CD4-positive, alpha-beta T cell treated with Interleukin-17A for 4 hours (primary cell): Measurements from ENCODE around the gene WFS1.

Experiments
- DNase-seq: peaks from one replicate; pipeline ENCODE4 v3.0.0-alpha.2; 2020; ENCODE audit warnings: mixed read lengths

WFS1 gene

DNA sequence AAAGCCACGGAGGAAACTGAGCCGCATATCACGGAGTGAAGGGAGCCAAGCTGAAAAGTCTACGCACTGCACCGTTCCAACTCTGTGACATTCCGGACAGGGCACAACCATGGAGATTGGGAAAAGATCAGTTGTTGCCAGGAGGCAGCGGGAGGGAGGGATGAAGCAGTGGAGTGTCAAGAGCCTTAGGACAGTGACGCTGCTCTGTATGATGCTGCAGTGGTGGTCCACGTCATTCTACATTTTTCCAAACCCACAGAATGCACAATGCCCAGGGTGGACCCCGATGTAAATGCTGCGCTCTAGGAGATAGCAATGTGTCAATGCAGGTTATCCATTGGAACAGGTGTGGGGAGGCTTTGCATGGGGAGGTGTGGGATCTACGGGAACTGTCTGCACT lies 7.5 kb upstream of the WFS1 start:
- DNase-seq, result no peak

DNA sequence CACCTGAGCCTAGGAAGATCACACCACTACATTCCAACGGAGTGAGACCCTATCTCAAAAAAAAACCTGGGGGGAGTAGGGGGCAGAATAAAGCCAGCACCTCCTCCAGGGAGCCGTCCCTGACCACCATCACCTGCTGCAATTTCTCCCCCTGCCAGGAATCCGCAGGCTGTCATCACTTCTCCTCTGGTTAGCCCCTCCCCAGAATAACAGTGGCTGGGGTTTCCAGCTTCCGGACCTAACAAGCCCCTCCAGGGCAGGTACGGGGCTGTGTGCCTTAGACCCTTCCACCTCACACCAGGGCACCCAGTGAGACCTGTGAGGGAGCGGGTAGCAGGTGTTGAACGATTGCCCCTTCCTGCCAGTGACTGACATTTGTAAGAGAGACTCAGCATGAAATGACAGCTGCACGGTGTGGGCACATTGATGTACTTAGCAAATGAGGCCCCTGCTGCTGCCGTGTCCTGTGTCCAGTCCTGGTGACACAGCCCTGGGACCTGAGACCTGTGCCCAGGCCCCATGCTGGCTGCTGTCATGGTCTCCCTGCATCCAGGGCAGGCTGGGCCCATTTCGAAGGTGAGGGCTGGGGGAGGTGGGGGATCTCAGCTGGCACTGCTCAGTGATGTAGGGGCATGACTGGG lies 6.7 kb upstream of the WFS1 start:
- no peak for DNase-seq

DNA sequence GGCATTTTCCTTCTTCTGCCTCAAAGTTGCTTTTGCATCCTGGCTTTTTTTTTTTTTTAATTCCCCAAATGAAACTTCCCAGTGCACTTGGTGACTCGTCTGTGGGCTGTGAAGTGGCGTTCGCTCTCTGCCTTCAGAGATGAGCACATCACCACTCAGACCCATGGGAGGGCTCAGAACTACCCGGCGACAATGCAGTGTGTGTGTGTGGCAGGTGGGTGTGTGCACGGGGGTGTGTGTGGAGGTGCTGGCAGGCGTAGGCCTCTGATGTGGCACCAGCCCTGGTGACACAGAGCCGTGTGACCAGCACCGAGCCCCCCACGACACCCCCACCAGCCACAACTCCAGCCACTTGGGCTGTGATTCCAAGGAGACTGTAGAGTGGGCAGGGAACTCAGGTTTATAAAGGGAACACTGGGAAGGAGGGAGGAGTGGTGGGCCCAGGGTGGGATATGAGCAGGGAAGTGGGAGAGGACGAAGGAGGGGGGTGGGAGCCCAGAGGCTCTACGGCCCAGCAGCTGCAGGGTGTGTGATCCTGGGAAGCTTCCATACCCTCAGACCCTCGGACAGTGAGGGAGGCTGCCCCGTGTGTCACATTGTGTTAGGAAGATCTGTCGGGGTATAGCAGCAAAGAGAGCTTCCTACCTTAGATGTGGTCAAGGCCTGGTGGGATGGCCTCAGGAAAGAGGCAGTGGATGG lies 6.0 kb upstream of the WFS1 start:
- no peak for DNase-seq

DNA sequence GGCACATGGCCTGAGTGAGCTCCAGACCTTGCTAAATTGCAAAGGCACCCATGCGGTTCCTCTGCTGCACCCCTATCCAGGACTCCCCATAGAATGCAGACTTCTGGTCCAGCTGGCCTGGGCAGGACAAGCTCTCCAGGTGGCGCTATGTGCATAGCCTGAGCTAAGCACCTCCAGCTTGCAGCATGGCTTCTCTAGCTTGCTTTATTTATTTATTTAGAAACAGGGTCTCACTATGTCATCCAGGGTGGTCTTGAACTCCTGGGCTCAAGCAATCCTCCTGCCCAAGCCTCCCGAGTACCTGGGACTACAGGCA lies 5.5 kb upstream of the WFS1 start:
- DNase-seq, result peak; percentile 34

DNA sequence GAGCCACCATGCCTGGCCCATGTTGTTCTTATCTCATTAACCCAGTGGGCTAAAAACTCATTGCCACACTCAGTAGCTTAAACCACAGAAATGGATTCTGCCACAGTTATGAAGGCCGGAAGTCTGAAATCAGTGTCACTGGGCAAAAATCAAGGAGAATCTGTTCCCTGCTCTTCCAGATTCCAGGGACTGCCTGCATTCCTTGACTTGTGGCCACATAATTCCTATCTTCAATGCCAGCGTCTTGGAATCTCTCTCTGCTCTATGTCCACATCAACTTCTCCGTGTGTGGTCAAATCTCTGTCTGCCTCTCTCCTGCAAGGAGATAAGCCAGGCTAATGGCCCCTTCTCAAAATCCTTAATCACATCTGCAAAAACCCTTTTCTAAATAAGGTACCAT lies 4.1 kb upstream of the WFS1 start:
- DNase-seq, result no peak

DNA sequence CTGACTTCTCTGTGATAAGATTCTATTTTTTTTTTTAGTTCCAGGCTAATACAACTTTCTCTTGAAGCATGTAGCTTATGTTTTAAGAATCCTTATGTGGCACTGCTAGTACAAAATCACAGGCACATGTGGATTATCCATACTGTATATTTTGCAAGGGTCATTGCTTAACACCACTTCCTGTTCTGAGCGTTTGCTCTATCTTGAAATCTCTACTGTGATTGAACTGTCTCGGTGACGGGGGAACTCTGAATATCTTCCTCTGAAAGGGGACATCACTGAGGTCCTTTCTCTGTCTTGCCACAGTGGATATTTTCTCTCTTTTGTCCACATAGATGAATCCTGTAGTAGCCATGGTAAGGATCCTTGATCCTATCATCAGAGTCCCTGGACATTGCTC lies 2.1 kb upstream of the WFS1 start:
- no peak for DNase-seq

DNA sequence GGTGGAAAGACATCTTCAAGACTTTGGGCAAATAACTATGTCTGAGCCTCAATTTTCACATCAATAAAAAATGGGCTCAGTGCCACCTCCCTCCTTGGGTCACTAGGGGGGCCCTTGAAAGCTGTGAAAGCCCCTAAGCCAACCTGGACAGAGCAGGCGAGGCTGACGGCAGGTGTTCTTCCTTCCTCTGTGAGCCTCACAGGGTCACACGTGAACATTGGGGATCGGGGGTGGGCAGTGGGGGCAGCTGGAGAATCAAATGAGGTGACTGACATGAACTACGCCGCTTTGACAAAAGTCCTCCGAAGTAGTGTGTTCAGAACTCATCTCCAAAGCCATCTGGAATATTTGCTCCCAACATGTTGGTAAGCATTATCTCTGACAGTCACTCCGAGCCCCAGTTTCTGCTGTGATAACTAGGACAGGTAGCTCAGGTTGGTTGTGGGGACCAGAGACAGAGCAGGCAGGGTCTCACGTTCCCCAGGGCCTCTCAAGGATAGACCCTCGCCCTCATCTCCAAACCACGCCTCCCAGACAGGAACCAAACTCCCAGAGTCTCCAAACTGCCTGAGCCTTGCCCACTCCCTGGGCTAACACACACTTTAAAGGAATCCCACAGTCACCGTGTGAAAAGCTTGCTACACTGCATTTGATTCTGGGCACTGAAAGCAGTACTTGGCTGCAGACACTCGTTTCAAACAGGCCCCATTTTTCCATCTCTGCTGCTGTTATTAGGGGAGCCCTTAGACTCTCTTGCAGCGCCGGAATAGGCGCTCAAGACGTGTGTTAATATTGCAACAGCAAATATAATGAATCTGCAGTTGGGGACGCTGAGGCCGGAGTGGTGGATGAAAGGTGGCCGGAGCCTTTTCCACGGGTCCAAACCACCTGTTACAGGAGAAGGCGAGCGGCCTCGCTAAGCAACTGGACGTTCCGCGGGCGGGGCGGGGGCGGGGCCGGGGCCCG lies 717 bp upstream of the WFS1 start:
- DNase-seq, result no peak

DNA sequence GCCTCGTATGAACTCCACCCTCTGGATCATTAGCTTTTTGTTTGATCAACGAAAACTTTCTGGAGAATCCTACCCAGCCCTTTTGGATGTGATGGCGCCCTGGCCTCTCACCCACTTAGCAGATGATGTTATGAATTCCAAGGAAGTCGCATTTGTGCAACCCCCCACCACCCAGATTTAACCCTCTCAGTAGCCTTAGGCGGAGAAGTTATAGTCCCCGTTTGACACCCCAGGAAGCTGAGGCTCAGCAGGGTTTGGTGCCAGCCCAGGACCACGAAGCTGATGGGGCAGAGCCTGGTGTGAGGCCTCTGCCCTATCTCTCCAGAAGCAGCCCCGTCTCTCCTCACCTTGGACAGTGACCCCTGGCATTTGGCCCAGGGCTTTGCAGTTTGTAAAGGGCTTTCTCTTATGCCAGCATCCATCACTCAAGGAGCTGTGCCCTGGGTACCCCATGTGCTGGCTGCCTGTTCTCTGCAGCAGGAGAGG lies 1.0 kb downstream of the WFS1 start:
- no peak for DNase-seq

DNA sequence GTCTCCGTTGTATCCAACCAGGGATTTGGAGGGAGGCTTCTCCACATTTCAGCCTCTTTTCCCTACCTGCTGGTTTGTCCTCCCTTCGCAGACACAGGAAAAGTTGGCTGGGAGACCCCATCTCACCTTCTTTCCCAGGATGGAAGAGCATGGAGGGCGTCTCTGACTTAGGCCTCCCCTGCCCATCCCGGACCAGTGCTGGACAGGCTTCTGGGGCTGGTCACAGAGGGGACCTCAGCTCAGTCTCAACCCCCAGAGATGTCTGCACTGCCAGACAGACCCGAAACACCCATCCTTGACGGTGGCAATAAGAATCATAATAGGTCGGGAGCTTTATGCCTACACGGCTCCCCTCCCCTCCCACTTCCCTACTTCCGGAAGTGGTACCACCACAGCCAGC lies 1.6 kb downstream of the WFS1 start:
- no peak for DNase-seq

DNA sequence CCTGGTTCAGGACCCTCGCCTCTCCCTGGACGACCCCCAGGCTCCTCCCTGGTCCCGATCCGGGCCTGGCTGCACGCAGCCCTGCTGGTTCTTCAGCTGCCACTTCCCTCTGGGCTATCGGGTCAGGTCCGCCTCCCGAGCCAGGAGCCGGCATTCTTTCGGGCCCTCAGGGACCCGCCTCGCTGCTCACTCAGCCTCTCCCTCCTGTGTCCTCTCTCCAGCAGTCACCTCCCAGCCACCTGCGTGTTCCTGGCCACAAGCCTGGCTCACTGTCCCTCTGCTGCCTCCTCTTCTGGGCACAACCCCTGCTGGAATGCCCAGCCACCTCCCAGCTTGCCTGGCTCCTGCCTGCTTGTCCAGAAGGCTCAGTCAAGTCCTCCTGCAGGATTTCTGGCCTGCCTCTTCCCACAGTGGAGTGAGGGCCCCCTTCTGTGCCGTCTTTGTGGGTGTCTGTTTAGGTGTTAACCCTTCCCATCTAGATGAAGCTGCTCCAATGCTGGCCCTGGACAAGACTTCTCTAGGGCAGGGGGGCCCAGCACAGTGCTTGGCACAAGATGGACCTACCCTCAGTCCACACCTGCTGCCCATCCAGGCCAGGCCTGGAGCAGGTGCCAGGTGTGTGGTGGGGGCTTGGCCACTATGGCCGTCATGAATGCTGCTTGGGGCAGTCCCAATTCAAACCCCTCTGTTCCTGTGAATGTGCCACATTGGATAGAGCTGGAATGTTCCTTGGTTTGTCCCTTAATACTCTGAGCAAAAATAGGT lies 2.2 kb downstream of the WFS1 start:
- DNase-seq, result no peak

DNA sequence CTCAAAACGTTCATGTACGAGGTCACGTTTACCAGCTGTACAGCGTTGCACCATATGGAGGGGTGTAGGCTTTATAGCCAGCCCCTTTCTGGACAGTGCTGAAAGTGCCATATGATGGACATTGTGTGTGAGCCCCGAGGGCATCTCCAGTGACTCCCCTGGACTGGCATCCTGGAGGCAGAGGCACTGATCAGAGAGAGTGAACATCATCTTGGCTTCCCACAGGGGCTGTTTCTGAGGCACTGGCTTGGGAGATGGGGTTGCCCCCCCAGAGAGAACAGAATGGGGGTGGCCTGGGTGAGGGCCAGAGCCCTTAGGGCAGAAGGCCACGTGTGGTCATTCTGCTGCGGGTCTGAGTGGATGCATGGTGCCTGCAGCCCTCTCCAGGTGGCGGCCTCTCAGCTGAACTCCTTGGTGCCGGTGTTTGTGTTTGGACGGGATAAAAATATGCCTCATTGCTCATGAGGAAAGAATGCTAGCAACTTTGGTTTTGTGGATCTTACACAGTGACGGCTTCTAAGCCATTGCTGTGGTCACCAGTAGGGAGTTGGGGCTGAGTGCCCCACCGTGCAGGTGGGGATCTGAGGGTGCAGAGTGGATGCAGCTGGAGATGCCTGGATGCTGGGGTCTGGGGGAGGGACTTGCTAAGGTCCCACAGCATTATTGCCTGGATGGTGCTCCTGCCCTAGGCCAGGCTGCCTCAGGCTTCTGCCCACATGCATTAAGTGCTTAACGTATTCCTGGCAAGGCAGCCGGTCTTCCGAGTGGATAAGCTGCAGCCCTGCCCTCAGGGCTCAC lies 3.4 kb downstream of the WFS1 start:
- DNase-seq, result no peak

DNA sequence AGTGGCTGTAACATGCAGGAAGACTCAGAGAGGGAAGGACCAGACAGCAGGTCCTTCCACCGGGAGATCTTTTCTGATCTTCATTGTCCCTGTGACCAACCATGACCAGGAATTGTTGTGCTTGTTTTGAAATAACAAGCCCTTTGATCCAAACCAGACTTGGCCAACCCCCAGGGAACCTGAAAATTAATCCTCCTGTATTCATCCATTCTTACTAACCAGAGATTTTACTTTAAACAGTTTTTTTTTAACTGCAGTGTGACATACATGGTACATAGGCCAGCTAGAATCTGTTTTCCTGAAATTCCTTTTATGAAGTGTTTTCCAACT lies 4.0 kb downstream of the WFS1 start:
- no peak for DNase-seq

DNA sequence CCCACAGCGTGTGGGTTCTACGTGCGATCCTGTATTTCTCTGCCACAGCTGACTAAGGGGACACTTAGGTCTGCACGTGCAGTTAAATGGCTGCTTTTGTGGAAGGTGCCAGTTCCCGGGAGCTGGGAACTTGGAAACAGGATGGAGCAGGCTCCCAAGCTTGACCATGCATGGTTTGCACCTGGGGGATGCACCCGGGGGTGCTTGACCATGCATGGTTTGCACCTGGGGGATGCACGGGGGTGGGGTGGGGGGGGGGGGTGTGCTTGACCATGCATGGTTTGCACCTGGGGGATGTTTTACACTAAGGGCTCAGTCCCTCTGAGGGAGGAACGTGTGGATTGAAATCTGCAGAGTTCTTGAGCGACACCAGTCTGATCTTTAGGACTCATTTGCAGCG lies 5.7 kb downstream of the WFS1 start:
- DNase-seq, result no peak

DNA sequence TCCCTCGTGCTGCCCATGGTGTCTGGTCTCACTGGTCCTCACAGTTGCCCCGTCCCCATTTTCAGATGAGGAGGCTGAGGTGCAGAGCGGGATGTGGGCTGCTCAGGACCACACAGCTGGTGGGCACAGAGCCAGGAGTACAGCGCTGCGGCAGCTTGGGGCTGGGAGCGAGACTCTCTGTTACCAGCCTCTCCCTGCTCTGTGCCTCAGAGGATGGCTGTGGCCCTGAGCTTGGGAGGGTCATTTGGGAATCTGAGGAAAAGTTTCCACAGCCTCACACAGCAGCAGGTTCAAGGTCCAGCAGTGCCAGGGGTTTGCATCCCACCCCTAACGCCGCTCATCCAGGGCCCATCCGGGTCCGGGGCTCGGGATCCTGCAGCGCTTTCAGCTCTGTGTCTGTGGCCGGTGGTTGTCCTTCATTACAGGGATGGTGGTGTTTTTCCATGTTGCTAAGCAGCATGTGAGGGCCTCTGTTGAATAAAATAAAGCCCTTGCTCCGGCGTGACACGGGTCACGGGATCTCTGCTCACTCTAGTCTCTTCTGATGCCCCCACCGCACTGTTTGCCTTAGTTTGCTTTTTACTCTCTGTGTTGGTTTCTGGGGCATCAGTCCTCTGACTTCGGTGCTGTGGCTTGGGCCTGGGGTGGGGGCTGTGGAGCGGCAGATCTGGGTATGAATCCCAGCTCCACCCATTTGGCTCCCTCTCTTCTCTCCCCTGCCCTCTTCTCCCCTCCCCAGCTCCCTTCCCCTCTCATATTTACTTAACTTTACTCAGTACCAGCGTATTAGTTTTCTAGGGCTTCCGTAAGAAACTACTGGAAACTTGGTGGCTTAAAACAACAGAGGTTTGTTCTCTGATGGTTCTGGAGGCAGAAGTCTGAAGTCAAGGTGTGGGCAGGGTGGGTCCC lies 6.5 kb downstream of the WFS1 start:
- no peak for DNase-seq

DNA sequence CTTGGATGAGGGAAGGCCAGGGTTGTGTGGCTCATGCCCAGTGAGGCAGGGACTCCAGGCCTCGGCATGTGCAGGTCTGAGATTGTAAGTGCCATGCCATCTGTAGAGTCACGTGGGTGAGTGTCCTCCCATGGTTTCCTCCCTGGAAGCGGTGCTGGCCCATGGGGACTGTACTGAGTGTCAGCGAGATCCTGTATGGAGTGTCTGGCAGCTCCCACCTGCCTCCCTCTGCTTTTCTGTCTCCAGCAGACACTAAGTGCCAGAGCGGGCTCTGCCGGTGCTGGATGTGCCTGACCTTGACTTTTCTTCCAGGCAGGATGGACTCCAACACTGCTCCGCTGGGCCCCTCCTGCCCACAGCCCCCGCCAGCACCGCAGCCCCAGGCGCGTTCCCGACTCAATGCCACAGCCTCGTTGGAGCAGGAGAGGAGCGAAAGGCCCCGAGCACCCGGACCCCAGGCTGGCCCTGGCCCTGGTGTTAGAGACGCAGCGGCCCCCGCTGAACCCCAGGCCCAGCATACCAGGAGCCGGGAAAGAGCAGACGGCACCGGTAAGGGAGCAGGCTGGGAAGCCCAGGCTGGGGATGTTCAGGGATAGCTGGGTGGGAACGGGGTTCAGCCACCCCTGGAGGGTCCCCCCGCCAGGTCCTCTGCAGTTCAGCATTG lies 7.6 kb downstream of the WFS1 start:
- no peak for DNase-seq

DNA sequence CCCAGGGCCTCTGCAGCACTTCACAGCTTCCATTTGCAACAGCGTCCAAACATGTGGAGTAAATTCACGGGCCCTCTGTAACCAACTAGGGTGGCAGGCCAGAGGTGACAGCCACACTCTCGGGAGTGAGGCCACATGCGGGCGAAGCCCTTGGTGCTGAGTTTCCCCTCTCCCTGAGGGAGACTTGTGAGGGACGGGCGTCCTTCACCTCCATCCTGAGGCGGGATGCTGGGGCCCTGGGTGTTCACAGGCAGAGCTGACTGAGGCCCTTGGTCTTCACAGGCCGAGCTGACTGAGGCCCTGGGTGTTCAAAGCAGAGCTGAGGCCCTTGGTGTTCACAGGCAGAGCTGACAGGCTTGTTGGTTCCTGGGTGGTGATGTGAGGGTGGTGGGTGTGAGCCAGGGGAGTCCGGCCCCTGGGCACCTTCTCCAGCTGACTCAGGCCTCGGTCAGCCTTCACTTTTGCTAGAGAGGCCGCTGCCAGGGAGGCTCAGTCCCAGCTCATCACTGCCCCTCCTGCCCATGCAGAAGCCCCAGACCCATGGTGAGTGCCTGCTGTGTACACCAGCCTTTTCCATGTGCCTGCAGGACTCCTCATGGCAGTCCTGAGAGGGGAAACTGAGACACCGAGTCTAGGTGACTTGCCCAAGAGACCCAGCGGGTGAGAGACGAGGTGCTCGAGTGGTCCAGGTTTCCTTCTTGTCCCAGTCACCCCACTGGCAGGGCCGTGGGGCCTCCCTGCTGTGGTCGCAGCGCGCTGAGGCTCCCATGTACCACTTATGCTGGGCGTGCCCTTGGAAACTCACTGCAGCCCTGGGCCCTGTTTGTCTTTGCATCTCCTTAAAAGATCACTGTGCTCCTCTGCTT lies 8.5 kb downstream of the WFS1 start:
- no peak for DNase-seq

DNA sequence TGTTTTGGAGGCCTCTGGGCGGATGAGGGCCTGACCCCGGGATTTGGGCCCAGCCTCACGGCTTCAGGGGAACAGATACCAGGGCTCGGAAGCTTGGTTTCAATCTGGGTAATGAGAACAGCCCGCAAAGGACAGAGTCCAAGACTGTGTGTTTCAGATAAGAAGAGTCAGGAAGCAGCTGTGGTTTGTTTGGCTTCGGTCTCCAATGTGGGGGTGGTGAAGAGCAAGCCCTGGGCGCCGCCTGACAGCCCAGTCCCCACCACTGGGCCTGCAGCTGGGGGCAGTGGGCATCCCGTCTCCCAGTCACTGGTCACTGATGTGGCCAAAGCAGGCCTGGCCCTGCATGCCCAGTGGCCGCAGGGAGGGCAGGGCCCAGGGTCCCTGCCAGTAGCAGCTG lies 9.1 kb downstream of the WFS1 start:
- no peak for DNase-seq

DNA sequence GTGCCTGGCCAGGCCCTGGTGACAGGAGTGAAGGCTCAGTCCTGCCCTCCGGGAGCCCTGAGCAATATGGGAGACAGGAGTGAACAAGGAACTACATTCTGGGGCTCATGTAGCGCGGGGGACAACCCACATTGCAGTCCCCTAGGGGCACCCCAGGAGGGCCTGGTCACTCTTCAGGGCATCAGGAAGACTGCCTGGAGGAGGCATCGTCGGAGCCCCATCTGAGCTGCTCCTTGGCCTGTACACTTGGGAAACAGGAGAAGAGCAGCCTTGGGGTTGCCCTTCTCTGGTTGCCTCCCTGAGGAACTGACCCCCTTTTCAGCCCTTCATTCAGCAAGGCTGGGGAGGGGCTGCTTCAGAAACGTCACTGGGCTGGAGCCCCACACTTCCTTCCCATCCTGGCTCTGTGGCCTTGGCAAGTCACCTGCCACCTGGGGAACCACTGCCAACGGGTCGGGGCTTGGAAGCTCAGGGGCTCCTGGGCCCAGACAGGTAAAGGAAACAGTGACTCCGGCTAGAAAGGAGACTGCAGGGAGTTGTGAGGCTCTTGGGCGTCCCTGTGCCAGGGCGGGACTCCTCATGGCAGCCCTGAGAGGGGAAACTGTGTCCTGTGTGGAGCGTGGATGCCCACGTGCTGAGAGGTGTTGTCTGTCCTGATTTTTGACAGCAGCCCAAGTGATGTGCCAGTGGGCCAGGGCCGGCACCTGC lies 10.1 kb downstream of the WFS1 start:
- no peak for DNase-seq
